Kidney epithelial cell (primary cell): ENCODE results near the gene WNT16. TPM values are rescaled to one million over a fixed set of nuclear protein-coding genes. Genes with fewer than 3 reads are reported as not detected.

Source experiments
- DNase-seq: peaks from one replicate; pipeline ENCODE4 v3.0.0-alpha.2; 2010; ENCODE audit warnings: low read depth
- H3K27me3 ChIP-seq: 2 replicates; pipeline ENCODE4 v1.6.0; 2011; ENCODE audit warnings: low read length; ENCODE audit not compliant: control insufficient read depth, insufficient read depth
- H3K36me3 ChIP-seq: 2 replicates; pipeline ENCODE4 v1.5.1; 2011; ENCODE audit warnings: low read length; ENCODE audit not compliant: control insufficient read depth, insufficient read depth
- H3K4me3 ChIP-seq: 2 replicates; pipeline ENCODE4 v1.5.1; 2011; ENCODE audit warnings: low read depth, mild to moderate bottlenecking, control low read depth, low read length
- CTCF ChIP-seq: IDR thresholded peaks from 2 replicates; pipeline ENCODE4 v1.5.1; 2011; ENCODE audit warnings: mild to moderate bottlenecking, moderate library complexity, low read length, control low read depth, inconsistent platforms; ENCODE audit not compliant: insufficient read depth, poor library complexity, severe bottlenecking
- total RNA-seq: library from RNA; depleted of rRNA; stranded (reverse); fragments of >200 nt; gene quantifications from 2 replicates; pipeline ENCODE4 v1.2.3, GENCODE V29; 2015

The WNT16 gene
- total RNA-seq, 1 donor from 2014 or later = not detected

DNA sequence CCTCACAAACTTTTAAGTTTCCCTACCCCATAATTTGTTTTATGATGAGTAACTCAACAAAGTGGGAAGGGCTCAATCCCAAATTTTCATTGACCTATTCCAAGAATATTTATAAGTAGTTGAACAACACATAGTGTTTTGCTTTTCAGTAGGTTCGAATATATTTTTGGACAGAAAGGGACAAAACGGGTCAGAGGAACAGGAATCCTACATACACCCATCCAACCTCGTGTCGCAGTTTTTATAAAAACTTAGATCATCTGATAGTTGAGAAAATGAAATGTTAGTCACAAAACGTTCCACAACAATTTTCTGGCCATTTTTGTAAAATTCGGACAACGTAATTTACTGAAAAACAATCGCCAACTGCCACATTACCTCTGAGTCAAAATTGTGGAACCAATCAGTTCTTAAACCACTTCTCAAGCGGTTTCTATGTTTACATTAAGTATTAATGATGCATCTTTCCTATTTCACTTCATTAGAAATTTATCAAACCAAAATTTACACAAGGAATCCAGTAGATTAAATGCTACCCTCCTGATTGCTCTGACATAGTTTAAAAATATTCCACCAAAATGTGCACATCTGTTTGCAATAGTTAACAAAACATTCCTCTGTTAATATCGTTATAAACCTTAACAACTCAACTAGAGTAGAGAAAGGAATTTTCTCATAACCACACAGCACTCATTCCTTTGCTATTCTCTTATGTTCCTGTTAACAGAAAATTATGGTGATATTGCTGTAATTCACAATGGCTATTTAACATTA lies 6.3 kb downstream of the WNT16 start:
- TF ChIP-seq CTCF = no peak
- Histone ChIP-seq H3K4me3 (no peak overlapping the region), H3K27me3 (peaks cover 5% of the 10 kb centered on the region), H3K36me3 (no peaks in the 10 kb centered on the region)
- no peak for DNase-seq

DNA sequence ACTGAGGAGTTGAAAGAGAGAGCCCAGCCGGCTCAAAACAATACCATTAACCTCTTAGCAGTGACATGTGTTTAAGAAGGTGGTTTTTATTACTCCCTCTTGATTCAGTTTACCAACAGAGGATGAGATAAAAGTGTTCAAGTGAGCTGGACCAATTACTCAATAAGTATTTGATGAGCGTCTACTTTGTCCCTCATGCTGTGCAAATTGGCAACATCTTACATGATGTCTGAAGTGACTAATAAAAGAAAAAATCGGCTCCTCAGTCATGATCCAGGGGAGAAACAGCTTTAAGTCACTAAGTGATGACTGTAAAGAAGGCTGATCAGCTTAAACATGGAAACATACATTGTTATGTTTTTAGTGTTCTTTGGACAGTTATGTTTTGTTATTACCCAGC lies 7.8 kb downstream of the WNT16 start:
- no peak overlapping the region for H3K4me3 ChIP-seq
- no peak for DNase-seq
- no peaks in the 10 kb centered on the region for H3K36me3 ChIP-seq
- H3K27me3 ChIP-seq = no peaks in the 10 kb centered on the region
- no peak for TF ChIP-seq CTCF

DNA sequence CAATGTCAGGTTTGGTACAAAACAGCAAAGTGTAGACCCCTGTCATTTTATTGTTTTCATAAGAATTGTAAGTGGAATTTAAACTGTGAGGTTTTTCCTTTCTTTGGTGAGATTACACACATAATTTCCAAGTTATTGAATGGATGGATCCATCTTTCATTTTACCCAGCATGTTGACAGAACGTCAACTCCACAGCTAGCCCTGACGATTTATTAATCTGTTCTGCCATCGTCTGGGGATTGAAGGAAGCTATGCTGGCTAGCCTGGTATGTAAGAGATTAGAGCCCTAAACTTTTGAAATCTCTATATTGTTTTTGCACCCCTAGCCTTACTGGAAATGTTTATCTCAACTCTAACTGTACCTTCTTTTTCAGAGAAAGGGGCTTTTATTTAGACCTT lies 8.6 kb downstream of the WNT16 start:
- Histone ChIP-seq H3K36me3 (no peaks in the 10 kb centered on the region), H3K4me3 (no peak overlapping the region), H3K27me3 (no peaks in the 10 kb centered on the region)
- no peak for DNase-seq
- TF ChIP-seq CTCF = no peak

- no peak for TF ChIP-seq CTCF
- H3K4me3 ChIP-seq = no peak overlapping the region
- H3K27me3 ChIP-seq = no peaks in the 10 kb centered on the region
- H3K36me3 ChIP-seq = peaks cover 1% of the 10 kb centered on the region
- DNase-seq = no peak
Measured at GRCh38 chr7:121339082-121339481, 10.3 kb downstream of the WNT16 start.

DNA sequence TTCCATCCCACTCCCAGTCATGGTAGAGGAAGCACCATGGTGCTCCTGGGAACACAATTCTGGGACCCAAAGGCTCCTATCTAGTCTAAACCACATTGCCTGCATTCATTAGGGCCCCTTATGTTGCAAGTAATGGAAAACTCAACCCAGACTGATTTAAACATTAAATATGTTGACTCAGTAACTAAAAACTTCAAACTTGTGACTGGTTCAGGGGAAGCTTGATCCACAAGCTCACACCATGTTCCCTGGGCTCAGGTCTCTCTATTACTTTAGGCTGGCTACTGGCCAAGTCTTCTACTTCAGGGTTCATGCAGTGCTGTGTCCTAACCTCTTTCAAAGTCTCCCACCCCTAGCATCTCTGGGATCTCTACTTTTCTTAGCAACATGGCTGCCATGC lies 13.1 kb downstream of the WNT16 start:
- Histone ChIP-seq H3K27me3 (no peaks in the 10 kb centered on the region), H3K36me3 (peaks cover 1% of the 10 kb centered on the region), H3K4me3 (no peak overlapping the region)
- peak; percentile 7 for DNase-seq
- no peak for TF ChIP-seq CTCF

DNA sequence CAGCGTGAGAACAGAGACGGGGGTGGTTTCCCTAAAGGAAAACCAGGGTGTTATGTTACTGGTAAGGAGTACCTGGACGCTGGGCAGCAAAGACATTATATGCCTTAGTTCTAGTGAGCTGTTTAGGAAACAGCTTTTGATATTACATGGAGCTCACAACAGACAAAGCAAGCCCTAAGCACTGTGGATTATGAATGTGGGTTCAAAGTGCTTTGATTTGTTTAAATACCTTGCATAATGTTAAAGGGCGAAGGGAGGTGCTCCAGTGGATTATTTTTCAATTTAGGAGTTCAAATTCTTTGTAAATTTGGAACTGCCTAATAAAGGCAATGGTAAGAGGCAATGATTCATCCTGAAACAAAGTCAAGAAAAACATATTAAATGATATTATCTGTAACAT lies 13.8 kb downstream of the WNT16 start:
- TF ChIP-seq CTCF = no peak
- Histone ChIP-seq H3K4me3 (no peak overlapping the region), H3K36me3 (peaks cover 1% of the 10 kb centered on the region), H3K27me3 (no peaks in the 10 kb centered on the region)
- no peak for DNase-seq
